Activated T-helper 1 cell treated with anti-CD3 and anti-CD28 coated beads, Interleukin-12 subunit alpha, Interleukin-12 subunit beta, Interleukin-2, Interleukin-4 antibody, amounts not matched to agents 30 ng/mL and 10 ng/mL and 1 ng/mL, durations not matched to agents 14 hours and 24 hours and 36 hours (primary cell): ENCODE results near the gene PLK3. TPM values are rescaled to one million over a fixed set of nuclear protein-coding genes. Genes with fewer than 3 reads are reported as not detected.
"Not testable (repeated sequence)": the region's sequence is repeated elsewhere in the genome, so short reads cannot be mapped to it uniquely, and the experiment has no call there.

ENCODE experiments used
- DNase-seq: peaks from one replicate; pipeline ENCODE4 v3.0.0; 2021; ENCODE audit warnings: low spot score
- H3K27ac Mint-ChIP-seq: one replicate; pipeline ENCODE4 v1.8.0; 2021; ENCODE audit warnings: mild to moderate bottlenecking, mixed read lengths
- H3K27me3 Mint-ChIP-seq: one replicate; pipeline ENCODE4 v1.8.0; 2022; ENCODE audit warnings: mild to moderate bottlenecking, moderate library complexity, mixed read lengths; ENCODE audit not compliant: insufficient read depth
- H3K36me3 Mint-ChIP-seq: one replicate; pipeline ENCODE4 v1.8.0; 2021; ENCODE audit warnings: low read depth, mixed read lengths
- H3K4me1 Mint-ChIP-seq: one replicate; pipeline ENCODE4 v1.8.0; 2021; ENCODE audit warnings: low read depth, mixed read lengths
- H3K4me3 Mint-ChIP-seq: one replicate; pipeline ENCODE4 v1.8.0; 2021; ENCODE audit warnings: mild to moderate bottlenecking, moderate library complexity, mixed read lengths
- H3K9me3 Mint-ChIP-seq: one replicate; pipeline ENCODE4 v1.8.0; 2021; ENCODE audit warnings: mixed read lengths
- intact Hi-C: fragments of 100-400 bp; cut with micrococcal nuclease; formaldehyde crosslinking; loops from one replicate; pipeline ENCODE4 v1.15.1; 2024
- total RNA-seq: library from RNA; stranded (reverse); gene quantifications from 2 replicates; pipeline ENCODE4 v1.2.3, GENCODE V29; 2022

PLK3 gene
- total RNA-seq, 1 donor from 2014 or later, result 211 TPM

DNA sequence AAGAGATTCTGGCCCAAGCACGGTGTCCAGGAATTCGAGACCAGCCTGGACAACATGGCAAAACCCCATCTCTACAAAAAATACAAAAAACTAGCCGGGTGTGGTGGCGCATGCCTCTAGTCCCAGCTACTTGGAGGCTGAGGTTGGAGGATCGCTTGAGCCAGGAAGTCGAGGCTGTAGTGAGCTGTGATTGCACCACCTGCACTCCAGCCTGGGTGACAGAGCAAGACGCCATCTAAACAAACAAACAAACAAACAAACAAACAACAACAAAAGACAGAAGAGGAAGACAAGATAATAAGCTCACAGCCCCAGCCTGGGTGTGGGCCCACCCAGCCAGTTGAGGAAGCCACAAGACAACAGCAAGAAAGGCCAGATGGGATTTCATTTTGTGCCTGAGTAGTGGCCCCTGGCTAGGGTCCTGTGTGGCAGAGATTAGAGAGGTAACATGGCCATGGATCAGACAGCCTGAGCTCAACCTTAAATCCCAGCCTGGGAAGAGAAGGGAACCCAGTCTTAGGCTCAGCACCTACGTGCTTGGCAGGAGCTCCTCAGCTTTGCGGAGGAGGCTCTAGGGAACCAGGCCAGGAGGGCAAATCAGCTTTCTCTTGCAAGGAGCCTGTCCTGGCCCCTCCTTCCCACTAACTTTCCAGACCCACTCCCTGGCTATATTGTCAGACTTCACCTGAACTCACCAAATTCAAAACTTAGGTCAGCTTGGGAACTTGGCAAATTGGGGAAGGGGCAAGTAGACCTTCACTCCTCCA, 7.3 kb upstream of the PLK3 start:
- intact Hi-C loops, result loop anchor here (2.0 kb wide), 1 partner anchor 44 kb away; no protein-coding TSS in a partner anchor
- DNase-seq, result no peak
- H3K27me3 Mint-ChIP-seq, result no peaks in the 10 kb centered on the region
- no peaks in the 10 kb centered on the region for H3K4me1 Mint-ChIP-seq
- no peaks in the 10 kb centered on the region for H3K9me3 Mint-ChIP-seq
- H3K4me3 Mint-ChIP-seq, result no peak overlapping the region
- H3K36me3 Mint-ChIP-seq, result no peaks in the 10 kb centered on the region
- H3K27ac Mint-ChIP-seq, result no peak overlapping the region

DNA sequence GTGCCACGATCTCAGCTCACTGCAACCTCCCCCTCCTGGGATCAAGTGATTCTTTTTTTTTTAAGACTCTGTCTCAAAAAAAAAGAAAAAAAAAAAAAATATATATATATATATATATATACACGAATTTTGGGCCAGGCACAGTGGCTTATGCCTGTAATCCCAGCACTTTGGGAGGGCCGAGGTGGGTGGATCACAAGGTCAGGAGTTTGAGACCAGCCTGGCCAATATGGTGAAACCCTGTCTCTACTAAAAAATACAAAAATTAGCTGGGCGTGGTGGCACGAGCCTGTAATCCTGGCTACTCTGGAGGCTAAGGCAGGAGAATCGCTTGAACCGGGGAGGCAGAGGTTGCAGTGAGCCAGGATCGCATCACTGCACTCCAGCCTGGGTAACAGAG, 2.3 kb upstream of the PLK3 start:
- H3K27ac Mint-ChIP-seq, H3K27me3 Mint-ChIP-seq, H3K9me3 Mint-ChIP-seq, intact Hi-C loops, DNase-seq, H3K4me3 Mint-ChIP-seq: not testable (repeated sequence)
- Mint-ChIP-seq H3K4me1 (peaks cover 18% of the 10 kb centered on the region), H3K36me3 (peaks cover 14% of the 10 kb centered on the region)

DNA sequence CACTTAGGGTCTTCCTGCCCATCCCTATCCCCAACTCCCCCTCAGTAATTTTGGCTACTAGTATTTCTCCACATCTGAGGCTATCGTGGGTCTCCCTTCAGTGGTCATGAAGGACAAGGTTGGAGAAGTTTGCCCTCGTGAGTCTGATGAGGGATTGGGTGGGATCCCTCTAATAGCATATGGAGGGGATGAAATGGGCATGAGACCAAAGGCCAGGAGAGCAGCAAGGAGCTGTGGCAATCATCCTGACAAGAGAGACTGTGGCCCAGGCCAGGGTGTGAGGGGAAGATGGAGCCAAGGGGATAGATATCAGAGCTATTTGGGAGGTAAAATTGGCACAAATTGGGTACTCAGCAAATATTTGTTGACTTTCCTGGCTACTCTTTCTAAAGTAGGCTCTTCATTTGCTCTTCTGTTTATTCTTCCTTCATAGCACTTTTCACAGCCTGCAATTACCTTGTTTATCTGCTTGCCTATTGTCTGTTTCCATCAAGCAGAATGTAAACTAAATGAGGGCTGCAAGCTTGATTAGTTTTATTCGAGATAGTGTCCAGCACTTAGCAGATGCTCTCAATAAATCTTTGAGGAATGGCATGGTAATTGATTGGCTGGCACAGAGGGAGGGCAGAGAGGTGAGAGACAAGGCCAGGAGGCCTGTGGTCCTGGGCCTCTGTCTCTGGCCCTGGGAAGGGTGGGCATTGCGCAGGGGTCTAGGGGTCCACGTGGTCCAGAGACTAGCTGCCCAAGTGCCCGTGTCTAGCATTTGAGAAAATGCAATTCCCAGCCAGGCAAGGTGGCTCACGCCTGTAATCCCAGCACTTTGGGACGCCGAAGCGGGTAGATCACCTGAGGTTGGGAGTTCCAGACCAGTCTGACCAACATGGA, 1.5 kb upstream of the PLK3 start:
- DNase-seq, result no peak
- H3K4me3 Mint-ChIP-seq, result peak overlapping the region; percentile 96
- peaks cover 26% of the 10 kb centered on the region for H3K4me1 Mint-ChIP-seq
- intact Hi-C loops, result no loop called here
- no peaks in the 10 kb centered on the region for H3K9me3 Mint-ChIP-seq
- H3K27ac Mint-ChIP-seq, result peak overlapping the region; percentile 99
- H3K36me3 Mint-ChIP-seq, result peaks cover 21% of the 10 kb centered on the region
- no peaks in the 10 kb centered on the region for H3K27me3 Mint-ChIP-seq

DNA sequence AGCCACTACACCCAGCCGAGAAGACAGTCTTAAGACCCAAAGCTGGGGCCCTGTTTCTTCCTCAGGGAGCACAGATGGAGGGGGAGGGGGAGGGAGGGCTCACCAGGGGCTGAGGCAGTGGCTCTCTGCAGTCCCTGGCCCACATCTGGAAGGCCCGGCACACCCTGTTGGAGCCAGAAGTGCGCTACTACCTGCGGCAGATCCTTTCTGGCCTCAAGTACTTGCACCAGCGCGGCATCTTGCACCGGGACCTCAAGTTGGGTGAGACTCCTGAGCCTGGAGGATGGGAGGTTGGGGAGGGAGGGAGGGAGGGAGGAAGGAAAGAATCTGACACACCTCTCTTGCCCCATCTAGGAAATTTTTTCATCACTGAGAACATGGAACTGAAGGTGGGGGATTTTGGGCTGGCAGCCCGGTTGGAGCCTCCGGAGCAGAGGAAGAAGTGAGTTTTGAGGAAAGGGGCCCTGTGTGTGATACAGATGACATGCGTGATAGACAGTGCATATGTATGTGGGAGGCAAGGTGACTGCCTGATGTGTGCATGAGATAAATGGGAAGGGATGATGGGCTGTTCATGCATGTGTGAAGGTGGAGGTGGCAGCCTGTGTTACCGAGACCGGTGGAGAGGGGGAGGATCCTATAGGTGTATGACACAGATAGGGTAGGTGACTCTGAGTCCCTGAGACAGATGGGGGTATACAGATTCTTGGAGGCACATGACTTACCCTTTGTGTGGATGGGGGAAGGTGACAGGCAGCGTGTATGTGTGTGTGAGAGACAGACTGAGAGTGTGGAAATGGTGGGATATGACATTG, 1.5 kb downstream of the PLK3 start:
- Mint-ChIP-seq H3K27ac (peak overlapping the region; percentile 91), H3K27me3 (no peaks in the 10 kb centered on the region), H3K9me3 (no peaks in the 10 kb centered on the region), H3K4me3 (peak overlapping the region; percentile 97), H3K4me1 (peaks cover 45% of the 10 kb centered on the region), H3K36me3 (peaks cover 41% of the 10 kb centered on the region)
- DNase-seq, result no peak
- intact Hi-C loops, result loop anchor here (1.0 to 10.0 kb wide), 7 partner anchors 8 to 783 kb away; partner anchors contain the start of genes KIF2C, NASP, RNU5D-1 and RPS8

DNA sequence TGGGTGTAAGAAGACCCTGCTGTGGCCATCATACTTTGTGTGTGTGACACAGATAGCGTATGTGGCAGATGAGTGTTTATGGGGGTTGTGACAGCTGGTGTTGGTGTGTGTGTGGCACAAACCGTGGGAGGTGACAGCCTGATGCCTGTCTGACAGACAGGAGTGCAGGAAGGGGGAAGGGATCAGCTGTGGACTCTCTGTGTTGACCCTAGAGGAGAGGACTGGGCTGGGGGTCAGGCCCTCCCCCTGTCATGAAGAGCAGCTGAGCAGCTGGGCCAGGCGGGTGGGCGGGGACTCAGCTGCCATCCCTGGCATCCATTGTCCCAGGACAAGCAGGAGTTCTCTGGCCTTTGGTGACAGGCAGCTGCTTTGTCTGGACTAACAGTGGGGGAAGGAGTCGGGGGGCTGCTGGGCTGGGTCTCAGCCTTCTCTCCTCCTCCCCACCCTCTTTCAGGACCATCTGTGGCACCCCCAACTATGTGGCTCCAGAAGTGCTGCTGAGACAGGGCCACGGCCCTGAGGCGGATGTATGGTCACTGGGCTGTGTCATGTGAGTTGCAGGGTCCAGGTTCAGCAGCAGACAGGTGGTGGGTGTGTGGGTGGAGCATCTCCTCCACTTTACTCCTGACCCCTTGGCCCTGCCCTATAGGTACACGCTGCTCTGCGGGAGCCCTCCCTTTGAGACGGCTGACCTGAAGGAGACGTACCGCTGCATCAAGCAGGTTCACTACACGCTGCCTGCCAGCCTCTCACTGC, 2.3 kb downstream of the PLK3 start:
- no peak for DNase-seq
- intact Hi-C loops, result loop anchor here (10.0 kb wide), 1 partner anchor 782 kb away; the partner anchor contains the start of gene NASP
- H3K9me3 Mint-ChIP-seq, result no peaks in the 10 kb centered on the region
- peak overlapping the region; percentile 91 for H3K27ac Mint-ChIP-seq
- H3K27me3 Mint-ChIP-seq, result no peaks in the 10 kb centered on the region
- peaks cover 49% of the 10 kb centered on the region for H3K36me3 Mint-ChIP-seq
- H3K4me3 Mint-ChIP-seq, result peak overlapping the region; percentile 97
- H3K4me1 Mint-ChIP-seq, result peaks cover 53% of the 10 kb centered on the region

DNA sequence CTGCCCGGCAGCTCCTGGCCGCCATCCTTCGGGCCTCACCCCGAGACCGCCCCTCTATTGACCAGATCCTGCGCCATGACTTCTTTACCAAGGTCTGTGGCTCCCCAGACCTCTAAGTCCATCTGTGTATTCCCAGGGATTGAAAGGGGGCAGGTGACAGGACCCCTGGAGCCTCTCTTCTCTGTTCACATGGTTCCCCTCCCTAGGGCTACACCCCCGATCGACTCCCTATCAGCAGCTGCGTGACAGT, 2.8 kb downstream of the PLK3 start:
- peaks cover 50% of the 10 kb centered on the region for H3K36me3 Mint-ChIP-seq
- peaks cover 58% of the 10 kb centered on the region for H3K4me1 Mint-ChIP-seq
- peak overlapping the region; percentile 97 for H3K4me3 Mint-ChIP-seq
- DNase-seq, result no peak
- peak overlapping the region; percentile 85 for H3K27ac Mint-ChIP-seq
- intact Hi-C loops, result loop anchor here (10.0 kb wide), 1 partner anchor 782 kb away; the partner anchor contains the start of gene NASP
- no peaks in the 10 kb centered on the region for H3K27me3 Mint-ChIP-seq
- no peaks in the 10 kb centered on the region for H3K9me3 Mint-ChIP-seq

DNA sequence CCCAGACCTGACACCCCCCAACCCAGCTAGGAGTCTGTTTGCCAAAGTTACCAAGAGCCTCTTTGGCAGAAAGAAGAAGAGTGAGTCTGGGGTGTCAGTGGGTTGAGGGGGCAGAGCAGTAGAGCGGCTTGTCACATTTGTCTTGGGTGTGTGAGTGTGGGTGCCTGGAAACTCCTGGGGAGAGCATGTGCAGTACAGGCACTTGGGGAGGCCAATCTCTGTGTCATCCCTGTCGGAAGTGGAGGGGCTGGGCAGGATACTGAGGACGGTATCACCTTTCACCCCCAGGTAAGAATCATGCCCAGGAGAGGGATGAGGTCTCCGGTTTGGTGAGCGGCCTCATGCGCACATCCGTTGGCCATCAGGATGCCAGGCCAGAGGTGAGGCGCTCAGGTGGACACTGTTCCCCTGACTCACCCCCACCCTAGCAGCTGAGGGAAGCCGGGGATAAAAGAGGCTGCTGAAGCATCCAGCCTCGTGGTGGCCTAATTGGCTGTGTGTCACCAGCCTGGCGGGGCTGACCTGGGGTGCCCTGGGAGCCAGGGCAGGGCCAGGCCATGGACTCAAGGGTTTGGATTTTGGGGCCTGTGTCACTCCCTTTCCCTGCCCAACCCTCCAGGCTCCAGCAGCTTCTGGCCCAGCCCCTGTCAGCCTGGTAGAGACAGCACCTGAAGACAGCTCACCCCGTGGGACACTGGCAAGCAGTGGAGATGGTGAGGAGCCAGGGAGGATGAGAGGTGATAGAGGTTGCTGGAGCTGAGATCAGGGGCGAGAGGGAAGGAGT, 3.3 kb downstream of the PLK3 start:
- H3K4me1 Mint-ChIP-seq, result peaks cover 63% of the 10 kb centered on the region
- H3K4me3 Mint-ChIP-seq, result peak overlapping the region; percentile 97
- H3K27me3 Mint-ChIP-seq, result no peaks in the 10 kb centered on the region
- DNase-seq, result no peak
- no peaks in the 10 kb centered on the region for H3K9me3 Mint-ChIP-seq
- intact Hi-C loops, result loop anchor here (10.0 kb wide), 1 partner anchor 781 kb away; the partner anchor contains the start of gene NASP
- H3K36me3 Mint-ChIP-seq, result peaks cover 50% of the 10 kb centered on the region
- H3K27ac Mint-ChIP-seq, result peak overlapping the region; percentile 85

DNA sequence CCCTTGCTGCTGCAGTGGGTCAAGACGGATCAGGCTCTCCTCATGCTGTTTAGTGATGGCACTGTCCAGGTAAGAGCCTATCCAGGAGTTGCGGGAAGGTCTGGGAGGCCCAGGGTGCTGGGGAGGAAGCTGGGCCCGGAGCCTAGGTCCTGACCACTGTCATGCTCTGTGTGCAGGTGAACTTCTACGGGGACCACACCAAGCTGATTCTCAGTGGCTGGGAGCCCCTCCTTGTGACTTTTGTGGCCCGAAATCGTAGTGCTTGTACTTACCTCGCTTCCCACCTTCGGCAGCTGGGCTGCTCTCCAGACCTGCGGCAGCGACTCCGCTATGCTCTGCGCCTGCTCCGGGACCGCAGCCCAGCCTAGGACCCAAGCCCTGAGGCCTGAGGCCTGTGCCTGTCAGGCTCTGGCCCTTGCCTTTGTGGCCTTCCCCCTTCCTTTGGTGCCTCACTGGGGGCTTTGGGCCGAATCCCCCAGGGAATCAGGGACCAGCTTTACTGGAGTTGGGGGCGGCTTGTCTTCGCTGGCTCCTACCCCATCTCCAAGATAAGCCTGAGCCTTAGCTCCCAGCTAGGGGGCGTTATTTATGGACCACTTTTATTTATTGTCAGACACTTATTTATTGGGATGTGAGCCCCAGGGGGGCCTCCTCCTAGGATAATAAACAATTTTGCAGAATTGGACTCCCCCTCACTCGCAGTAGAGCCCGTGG, 5.3 kb downstream of the PLK3 start:
- Mint-ChIP-seq H3K4me3 (peak overlapping the region; percentile 67), H3K27me3 (no peaks in the 10 kb centered on the region), H3K9me3 (no peaks in the 10 kb centered on the region), H3K36me3 (peaks cover 53% of the 10 kb centered on the region), H3K27ac (peak overlapping the region; percentile 78), H3K4me1 (peaks cover 75% of the 10 kb centered on the region)
- no peak for DNase-seq
- intact Hi-C loops, result loop anchor here (5.0 to 10.0 kb wide), 4 partner anchors 687 to 833 kb away; partner anchors contain the start of genes ATP6V0B, DPH2, NASP and PRDX1

DNA sequence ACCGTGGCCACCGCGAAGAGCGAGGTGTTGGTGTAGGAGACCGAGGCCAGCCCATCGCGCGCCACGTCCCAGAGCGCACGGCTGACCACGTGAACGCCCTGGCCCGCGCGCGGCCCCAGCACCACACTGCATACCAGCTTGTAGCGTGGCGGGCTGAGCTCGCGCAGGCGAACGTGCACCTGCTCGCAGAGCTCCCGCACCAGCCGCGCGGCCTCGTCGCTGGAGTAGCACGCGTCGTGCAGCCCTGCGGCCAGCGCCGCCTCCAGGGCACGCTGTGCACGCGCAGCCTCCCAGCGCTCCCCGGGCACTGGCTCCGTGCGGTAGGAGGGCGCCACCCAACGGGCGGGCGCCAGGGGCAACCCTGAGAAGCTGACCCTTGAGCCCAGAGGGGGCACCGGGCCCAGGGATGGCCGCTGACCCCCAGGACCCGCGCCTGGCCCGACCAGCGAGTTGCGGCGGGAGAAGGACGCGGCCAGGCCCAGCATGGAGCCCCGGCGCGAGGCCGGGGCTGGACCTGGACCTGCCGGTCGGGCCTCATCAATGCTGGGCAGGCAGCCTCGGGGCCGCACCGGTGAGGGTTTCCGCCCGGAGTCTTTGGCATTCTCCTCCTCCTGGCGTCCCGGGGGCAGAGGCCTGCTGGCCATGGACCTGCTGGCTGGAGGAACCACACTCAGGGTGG, 6.0 kb downstream of the PLK3 start:
- peak overlapping the region; percentile 68 for H3K4me3 Mint-ChIP-seq
- H3K9me3 Mint-ChIP-seq, result no peaks in the 10 kb centered on the region

DNA sequence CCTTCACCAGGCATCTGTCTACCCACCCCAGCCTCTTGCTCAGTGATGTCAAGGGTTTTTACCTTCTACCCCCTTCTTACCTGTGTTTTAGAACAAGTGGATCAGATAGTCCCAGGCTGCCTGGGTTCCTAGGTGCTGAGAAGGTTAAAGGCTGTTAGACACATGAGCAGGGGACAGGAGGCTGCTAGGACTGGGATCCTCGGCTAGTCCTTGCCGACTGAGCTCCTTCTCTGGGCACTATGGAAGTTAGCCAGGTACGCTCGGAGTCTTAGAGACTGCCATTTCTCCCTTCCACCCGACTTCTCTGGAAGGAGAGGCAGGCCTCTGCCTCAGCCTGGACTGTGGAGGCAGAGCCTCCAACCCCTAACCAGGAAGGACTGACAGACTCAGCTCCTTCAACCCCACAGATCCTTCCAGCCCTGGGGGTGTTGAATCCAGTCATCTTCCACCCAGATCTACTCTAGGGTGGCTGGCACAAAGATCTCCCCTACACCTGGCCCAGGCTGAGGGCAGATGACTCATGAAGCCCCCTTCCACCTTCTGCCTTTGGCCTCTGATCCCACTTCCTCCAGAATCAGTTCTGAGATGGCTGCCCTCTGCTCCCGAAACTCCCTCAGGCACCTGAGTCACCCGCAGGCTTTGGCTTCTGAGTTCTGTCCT, 6.7 kb downstream of the PLK3 start, which contains the start of gene DYNLT4:
TSS of gene DYNLT4 (minus strand) at position 648 of the 660 bp plus-strand sequence. CDS start 683 bp downstream, outside the sequence.
- H3K27ac Mint-ChIP-seq, result peak within 1 kb of the TSS; percentile 99
- no peaks in the 10 kb centered on the region for H3K27me3 Mint-ChIP-seq
- H3K4me1 Mint-ChIP-seq, result peaks cover 87% of the 10 kb centered on the region
- no peaks in the 10 kb centered on the region for H3K9me3 Mint-ChIP-seq
- intact Hi-C loops, result loop anchor here (5.0 to 10.0 kb wide), 4 partner anchors 685 to 835 kb away; partner anchors contain the start of genes ATP6V0B, DPH2, NASP and PRDX1
- peaks cover 59% of the 10 kb centered on the region for H3K36me3 Mint-ChIP-seq
- no peak for DNase-seq
- peak within 1 kb of the TSS; percentile 68 for H3K4me3 Mint-ChIP-seq

More for the DNA sequence above, 6.0 kb downstream of the PLK3 start:
- H3K36me3 Mint-ChIP-seq, result peaks cover 57% of the 10 kb centered on the region
- H3K27me3 Mint-ChIP-seq, result no peaks in the 10 kb centered on the region
- no peak for DNase-seq
- intact Hi-C loops, result loop anchor here (5.0 to 10.0 kb wide), 4 partner anchors 686 to 834 kb away; partner anchors contain the start of genes ATP6V0B, DPH2, NASP and PRDX1
- H3K4me1 Mint-ChIP-seq, result peaks cover 82% of the 10 kb centered on the region
- H3K27ac Mint-ChIP-seq, result peak overlapping the region; percentile 99
